H9 (cell line): ENCODE measurements around the gene PODNL1. TPM values are rescaled to one million over a fixed set of nuclear protein-coding genes. Genes with fewer than 3 reads are reported as not detected.
A peak's percentile ranks its signal among the peaks of the same experiment; 100 is the strongest.

Source experiments
- DNase-seq: peaks from one replicate; pipeline ENCODE4 v3.0.0-alpha.2; 2017
- H2AFZ ChIP-seq: one replicate; pipeline ENCODE4 v1.6.1; 2013; ENCODE audit warnings: mild to moderate bottlenecking, low read length, control low read depth, moderate library complexity
- H2AK5ac ChIP-seq: 2 replicates; pipeline ENCODE4 v1.6.1; 2013; ENCODE audit warnings: low read length, control low read depth, mixed read lengths; ENCODE audit not compliant: insufficient read length
- H2BK120ac ChIP-seq: one replicate; pipeline ENCODE4 v1.6.1; 2013; ENCODE audit warnings: low read depth, mild to moderate bottlenecking, low read length, control low read depth, inconsistent platforms; ENCODE audit not compliant: poor library complexity, severe bottlenecking
- H2BK12ac ChIP-seq: 2 replicates; pipeline ENCODE4 v1.6.1; 2013; ENCODE audit warnings: low read length, control low read depth, mixed read lengths, low read depth; ENCODE audit not compliant: insufficient read length
- H2BK15ac ChIP-seq: 2 replicates; pipeline ENCODE4 v1.6.1; 2013; ENCODE audit warnings: low read depth, low read length, control low read depth
- H2BK20ac ChIP-seq: one replicate; pipeline ENCODE4 v1.6.1; 2013; ENCODE audit warnings: low read depth, mild to moderate bottlenecking, low read length, control low read depth, inconsistent platforms; ENCODE audit not compliant: poor library complexity, severe bottlenecking
- H2BK5ac ChIP-seq: 2 replicates; pipeline ENCODE4 v1.6.1; 2013; ENCODE audit warnings: low read length, control low read depth, mixed read lengths; ENCODE audit not compliant: insufficient read length
- H3K14ac ChIP-seq: 2 replicates; pipeline ENCODE4 v1.6.1; 2013; ENCODE audit warnings: low read length, control low read depth; ENCODE audit not compliant: insufficient read depth
- H3K18ac ChIP-seq: 2 replicates; pipeline ENCODE4 v1.6.1; 2013; ENCODE audit warnings: low read depth, mild to moderate bottlenecking, mixed read lengths, low read length, control low read depth; ENCODE audit not compliant: insufficient read length
- H3K23ac ChIP-seq: 2 replicates; pipeline ENCODE4 v1.6.1; 2013; ENCODE audit warnings: low read length, control low read depth, mixed read lengths, low read depth; ENCODE audit not compliant: insufficient read length
- H3K23me2 ChIP-seq: 2 replicates; pipeline ENCODE4 v1.6.1; 2013; ENCODE audit warnings: low read depth, mild to moderate bottlenecking, mixed read lengths, low read length, control low read depth; ENCODE audit not compliant: insufficient read length, poor library complexity, severe bottlenecking
- H3K27ac ChIP-seq: 2 replicates; pipeline ENCODE4 v1.5.1; 2013; ENCODE audit warnings: low read length, control low read depth, mixed read lengths, low read depth; ENCODE audit not compliant: insufficient read length
- H3K27me3 ChIP-seq: 2 replicates; pipeline ENCODE4 v1.6.1; 2013; ENCODE audit warnings: low read length, control low read depth, inconsistent platforms; ENCODE audit not compliant: insufficient read depth
- H3K4ac ChIP-seq: 2 replicates; pipeline ENCODE4 v1.6.1; 2013; ENCODE audit warnings: low read depth, mild to moderate bottlenecking, control low read depth, inconsistent platforms, low read length, moderate library complexity
- H3K4me1 ChIP-seq: 2 replicates; pipeline ENCODE4 v1.6.1; 2013; ENCODE audit warnings: low read length, control low read depth, inconsistent platforms; ENCODE audit not compliant: insufficient read depth
- H3K4me2 ChIP-seq: 2 replicates; pipeline ENCODE4 v1.6.1; 2013; ENCODE audit warnings: low read length, control low read depth, mixed read lengths; ENCODE audit not compliant: insufficient read length, insufficient read depth
- H3K56ac ChIP-seq: 2 replicates; pipeline ENCODE4 v1.6.1; 2013; ENCODE audit warnings: low read depth, mild to moderate bottlenecking, mixed read lengths, low read length, control low read depth; ENCODE audit not compliant: insufficient read length
- H3K79me1 ChIP-seq: 2 replicates; pipeline ENCODE4 v1.6.1; 2013; ENCODE audit warnings: low read depth, mild to moderate bottlenecking, moderate library complexity, low read length, control low read depth, inconsistent platforms; ENCODE audit not compliant: insufficient read depth, poor library complexity, severe bottlenecking
- H3K79me2 ChIP-seq: 2 replicates; pipeline ENCODE4 v1.6.1; 2013; ENCODE audit warnings: low read length, control low read depth, inconsistent platforms; ENCODE audit not compliant: insufficient read depth
- H3K9ac ChIP-seq: 2 replicates; pipeline ENCODE4 v1.6.1; 2013; ENCODE audit warnings: low read length, control low read depth, mixed read lengths; ENCODE audit not compliant: insufficient read length; ENCODE audit errors: extremely low read depth
- H3K9me3 ChIP-seq: one replicate; pipeline ENCODE4 v1.6.1; 2013; ENCODE audit warnings: low read depth, low read length, inconsistent platforms; ENCODE audit not compliant: control insufficient read depth
- H3T11ph ChIP-seq: one replicate; pipeline ENCODE4 v1.6.1; 2013; ENCODE audit warnings: mild to moderate bottlenecking, low read length, control low read depth, inconsistent platforms
- H4K20me1 ChIP-seq: one replicate; pipeline ENCODE4 v1.6.1; 2013; ENCODE audit not compliant: control insufficient read depth, insufficient read length, insufficient read depth
- H4K5ac ChIP-seq: 2 replicates; pipeline ENCODE4 v1.6.1; 2013; ENCODE audit warnings: low read depth, mild to moderate bottlenecking, mixed read lengths, low read length, control low read depth; ENCODE audit not compliant: insufficient read length
- H4K8ac ChIP-seq: replicated peaks from 2 replicates; pipeline ENCODE4 v1.6.1; 2013; ENCODE audit warnings: low read length, control low read depth, mixed read lengths, low read depth; ENCODE audit not compliant: insufficient read length
- H4K91ac ChIP-seq: 2 replicates; pipeline ENCODE4 v1.6.1; 2013; ENCODE audit warnings: low read depth, mild to moderate bottlenecking, moderate library complexity, mixed read lengths, low read length, control low read depth; ENCODE audit not compliant: insufficient read length
- H3K27ac Mint-ChIP-seq, 3 experiments: 2 replicates in 2 of 3; 3 replicates in 1 of 3; pipeline ENCODE4 v1.8.0; 2020 to 2021; ENCODE audit warnings: mixed read lengths in 3 of 3, mild to moderate bottlenecking in 1 of 3, moderate library complexity in 1 of 3
- H3K27me3 Mint-ChIP-seq: 2 replicates; pipeline ENCODE4 v1.8.0; 2021; ENCODE audit warnings: low read depth, mild to moderate bottlenecking, moderate library complexity, mixed read lengths
- H3K36me3 Mint-ChIP-seq, 3 experiments: 2 replicates in 2 of 3; 3 replicates in 1 of 3; pipeline ENCODE4 v1.8.0; 2020 to 2021; ENCODE audit warnings: low read depth in 3 of 3, mixed read lengths in 3 of 3; ENCODE audit not compliant: insufficient read depth in 1 of 3
- H3K4me1 Mint-ChIP-seq, 2 experiments: 2 replicates each; pipeline ENCODE4 v1.8.0; 2020; ENCODE audit warnings: mixed read lengths in 2 of 2
- H3K4me3 Mint-ChIP-seq, 2 experiments: 2 replicates in 1 of 2; 3 replicates in 1 of 2; pipeline ENCODE4 v1.8.0; 2020 to 2021; ENCODE audit warnings: mild to moderate bottlenecking in 2 of 2, mixed read lengths in 2 of 2, moderate library complexity in 1 of 2
- H3K9me3 Mint-ChIP-seq, 2 experiments: 2 replicates in 1 of 2; 3 replicates in 1 of 2; pipeline ENCODE4 v1.8.0; 2020; ENCODE audit warnings: mild to moderate bottlenecking in 2 of 2, mixed read lengths in 2 of 2, moderate library complexity in 1 of 2
- WGBS: extraction: QIAGEN DNeasy Blood & Tissue Kit; methylation state at CpG from one replicate; pipeline ENCODE4 v1.1.7; 2013; ENCODE audit warnings: missing lambda C conversion rate, low lambda C conversion rate, mixed read lengths; ENCODE audit not compliant: insufficient read length; ENCODE audit errors: extremely low coverage; 5-methylcytosine and 5-hydroxymethylcytosine counted together
- total RNA-seq: library from RNA; stranded (reverse); gene quantifications from 2 replicates; pipeline ENCODE4 v1.2.1, GENCODE V29; 2021
- TF ChIP-seq, protein P1 (sequence below): fragments of 200-600 bp; sonication (generic); conservative IDR thresholded peaks from 3 replicates; pipeline ENCODE4 v1.8.0; 2021; ENCODE audit warnings: antibody characterized with exemption, mild to moderate bottlenecking

Gene PODNL1
- total RNA-seq, 1 experiment from 2014 or later = 0.68 TPM

- H3K79me1 ChIP-seq = no peaks in the 10 kb centered on the region
- no peak overlapping the region for H2BK120ac ChIP-seq
- no peaks in the 10 kb centered on the region for H3K79me2 ChIP-seq
- no peak overlapping the region for H2AK5ac ChIP-seq
- H3K27me3 ChIP-seq = no peaks in the 10 kb centered on the region
- H3K4ac ChIP-seq = no peak overlapping the region
- H3K9me3 Mint-ChIP-seq = no peaks in the 10 kb centered on the region
- no peak overlapping the region for H4K8ac ChIP-seq
- peaks cover 3% of the 10 kb centered on the region; the same call in 1 of the 2 replicates for H3K4me1 ChIP-seq
- no peak overlapping the region for H3K23ac ChIP-seq
- H3K27ac ChIP-seq = no peak overlapping the region
- no peak overlapping the region for H2BK20ac ChIP-seq
- H3K14ac ChIP-seq = peak overlapping the region; percentile 14
- no peak overlapping the region for H2BK15ac ChIP-seq
- no peak overlapping the region for H4K91ac ChIP-seq
- no CpG with 5 or more reads among the region's 22 CpGs for WGBS
- H2BK12ac ChIP-seq = no peak overlapping the region
- H3T11ph ChIP-seq = no peak overlapping the region
- no peak overlapping the region for H4K5ac ChIP-seq
- H3K9ac ChIP-seq = no peak overlapping the region
- peak; percentile 71 for DNase-seq
- no peaks in the 10 kb centered on the region; the same call in 1 of the 2 replicates for H3K27me3 Mint-ChIP-seq
- H3K9me3 ChIP-seq = no peaks in the 10 kb centered on the region
- H3K27ac Mint-ChIP-seq = no peak overlapping the region
- H3K4me2 ChIP-seq = no peak overlapping the region
- peaks cover 5% of the 10 kb centered on the region for H4K20me1 ChIP-seq
- H3K18ac ChIP-seq = peak overlapping the region; percentile 1
- H3K36me3 Mint-ChIP-seq = no peaks in the 10 kb centered on the region; a peak in 1 of 7 replicates
- peak overlapping the region in 1 of 2 experiments; percentile 42; a peak in 3 of 5 replicates for H3K4me3 Mint-ChIP-seq
- H2BK5ac ChIP-seq = no peak overlapping the region
- H3K56ac ChIP-seq = no peak overlapping the region
- peaks cover 14 to 29% of the 10 kb centered on the region in 2 experiments for H3K4me1 Mint-ChIP-seq
- TF ChIP-seq, protein P1, sequence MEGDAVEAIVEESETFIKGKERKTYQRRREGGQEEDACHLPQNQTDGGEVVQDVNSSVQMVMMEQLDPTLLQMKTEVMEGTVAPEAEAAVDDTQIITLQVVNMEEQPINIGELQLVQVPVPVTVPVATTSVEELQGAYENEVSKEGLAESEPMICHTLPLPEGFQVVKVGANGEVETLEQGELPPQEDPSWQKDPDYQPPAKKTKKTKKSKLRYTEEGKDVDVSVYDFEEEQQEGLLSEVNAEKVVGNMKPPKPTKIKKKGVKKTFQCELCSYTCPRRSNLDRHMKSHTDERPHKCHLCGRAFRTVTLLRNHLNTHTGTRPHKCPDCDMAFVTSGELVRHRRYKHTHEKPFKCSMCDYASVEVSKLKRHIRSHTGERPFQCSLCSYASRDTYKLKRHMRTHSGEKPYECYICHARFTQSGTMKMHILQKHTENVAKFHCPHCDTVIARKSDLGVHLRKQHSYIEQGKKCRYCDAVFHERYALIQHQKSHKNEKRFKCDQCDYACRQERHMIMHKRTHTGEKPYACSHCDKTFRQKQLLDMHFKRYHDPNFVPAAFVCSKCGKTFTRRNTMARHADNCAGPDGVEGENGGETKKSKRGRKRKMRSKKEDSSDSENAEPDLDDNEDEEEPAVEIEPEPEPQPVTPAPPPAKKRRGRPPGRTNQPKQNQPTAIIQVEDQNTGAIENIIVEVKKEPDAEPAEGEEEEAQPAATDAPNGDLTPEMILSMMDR = no peak
- H2AFZ ChIP-seq = no peak overlapping the region
- H3K23me2 ChIP-seq = no peaks in the 10 kb centered on the region
Measured at GRCh38 chr19:13935765-13936510, 2.3 kb downstream of the PODNL1 start.
